PC-3 (cell line): ENCODE results near the gene FBLIM1.

ENCODE experiments used
- CTCF ChIP-seq: fragments of 300-600 bp; sonication (generic); conservative IDR thresholded peaks from 2 replicates; pipeline ENCODE4 v1.5.1; 2017; ENCODE audit warnings: antibody characterized with exemption, low read depth, mild to moderate bottlenecking, low read length
- EZH2 ChIP-seq: fragments of 300-600 bp; sonication (generic); IDR thresholded peaks from one replicate; pipeline ENCODE4 v1.6.1; 2017; ENCODE audit warnings: antibody characterized with exemption, mild to moderate bottlenecking, low read length; ENCODE audit not compliant: unreplicated experiment
- EZH2phosphoT487 ChIP-seq: fragments of 300-600 bp; sonication (generic); IDR thresholded peaks from 2 replicates; pipeline ENCODE4 v1.6.1; 2018; ENCODE audit warnings: mild to moderate bottlenecking, antibody characterized with exemption, low read length, borderline replicate concordance

- TF ChIP-seq CTCF: no peak
- TF ChIP-seq EZH2: no peak
- no peak for TF ChIP-seq EZH2phosphoT487
Measured at GRCh38 chr1:15768388-15768787, 9.8 kb downstream of the FBLIM1 start.
